OCI-LY7 (cell line): Measurements from ENCODE around the gene MISP3.

Source experiments
- CTCF ChIP-seq: fragments of 200-600 bp; sonication (generic); conservative IDR thresholded peaks from 2 replicates; pipeline ENCODE4 v1.5.1; 2014; ENCODE audit warnings: mild to moderate bottlenecking, antibody characterized with exemption, low read length, moderate library complexity, mixed read lengths
- EZH2phosphoT487 ChIP-seq: fragments of 200-600 bp; sonication (generic); IDR thresholded peaks from 2 replicates; pipeline ENCODE4 v1.6.1; 2018; ENCODE audit warnings: low read depth, borderline replicate concordance, mild to moderate bottlenecking, mixed run types, antibody characterized with exemption, low read length, moderate library complexity, mixed read lengths

- TF ChIP-seq CTCF: peak; percentile 88
- no peak for TF ChIP-seq EZH2phosphoT487
These were observed 40.7 kb upstream of the MISP3 start, which contains the start of gene IL27RA for GRCh38 chr19:14031719-14032480.
